IMR-90 (cell line): ENCODE results near the gene NSF. TPM values are rescaled to one million over a fixed set of nuclear protein-coding genes. Genes with fewer than 3 reads are reported as not detected.

Experiments used
- ATAC-seq: fragments of 200-7000 bp; cut with Tn5 transposase; 2 replicates; pipeline ENCODE4 v1.9.1; 2020; ENCODE audit warnings: low read depth, mild to moderate bottlenecking, moderate library complexity
- BruUV-seq: library from RNA; stranded (reverse); fragments of 400-500 nt; replicated peaks from 2 replicates; lab custom pipeline; 2021; lab: Mats Ljungman, UMichigan
- CTCF ChIA-PET: fragments of 300-600 bp; formaldehyde crosslinking; extraction: SDS; loops from one replicate; lab custom pipeline; 2021; ENCODE audit warnings: antibody characterized with exemption; lab: Yijun Ruan, JAX
- POLR2A ChIA-PET: fragments of 300-600 bp; sonication (Branson Sonifier 250); formaldehyde crosslinking; loops from one replicate; lab custom pipeline; 2022; ENCODE audit warnings: antibody characterized with exemption; ENCODE audit not compliant: unreplicated experiment; lab: Charles Lee
- DNase-seq: peaks from one replicate; pipeline ENCODE4 v3.0.0; 2013
- H2AFZ ChIP-seq: replicated peaks from 2 replicates; pipeline ENCODE3; 2013; ENCODE audit warnings: low read length, mild to moderate bottlenecking; ENCODE audit not compliant: poor library complexity
- H2AK5ac ChIP-seq: 2 replicates; pipeline ENCODE4 v1.6.1; 2013; ENCODE audit warnings: low read depth, low read length, inconsistent platforms
- H2AK9ac ChIP-seq: replicated peaks from 2 replicates; pipeline ENCODE3; 2013; ENCODE audit warnings: mild to moderate bottlenecking, low read depth, low read length, moderate library complexity; ENCODE audit not compliant: poor library complexity
- H2BK120ac ChIP-seq: 2 replicates; pipeline ENCODE4 v1.6.1; 2013; ENCODE audit warnings: low read depth, low read length, inconsistent platforms
- H2BK15ac ChIP-seq: 3 replicates; pipeline ENCODE4 v1.6.1; 2013; ENCODE audit warnings: low read depth, low read length, inconsistent platforms
- H2BK20ac ChIP-seq: 2 replicates; pipeline ENCODE4 v1.6.1; 2013; ENCODE audit warnings: low read depth, mild to moderate bottlenecking, inconsistent platforms, low read length, moderate library complexity
- H2BK5ac ChIP-seq: 2 replicates; pipeline ENCODE4 v1.6.1; 2013; ENCODE audit warnings: mild to moderate bottlenecking, low read depth, low read length, inconsistent platforms; ENCODE audit not compliant: poor library complexity, severe bottlenecking
- H3K14ac ChIP-seq: replicated peaks from 2 replicates; pipeline ENCODE4 v1.6.1; 2013; ENCODE audit warnings: low read depth, low read length, inconsistent platforms
- H3K18ac ChIP-seq: 2 replicates; pipeline ENCODE4 v1.6.1; 2013; ENCODE audit warnings: low read depth, low read length, control low read depth
- H3K23ac ChIP-seq: 2 replicates; pipeline ENCODE4 v1.6.1; 2013; ENCODE audit warnings: low read depth, low read length, inconsistent platforms
- H3K27ac ChIP-seq: 2 replicates; pipeline ENCODE4 v1.5.1; 2013; ENCODE audit warnings: mild to moderate bottlenecking, control low read depth, low read length; ENCODE audit not compliant: insufficient read depth
- H3K27me3 ChIP-seq: 2 replicates; pipeline ENCODE4 v1.6.1; 2013; ENCODE audit warnings: low read length; ENCODE audit not compliant: control insufficient read depth, insufficient read depth
- H3K36me3 ChIP-seq: 2 replicates; pipeline ENCODE4 v1.6.1; 2013; ENCODE audit warnings: low read length, mixed read lengths; ENCODE audit not compliant: control insufficient read depth, insufficient read depth
- H3K4ac ChIP-seq: 2 replicates; pipeline ENCODE4 v1.6.1; 2013; ENCODE audit warnings: low read depth, low read length, inconsistent platforms
- H3K4me1 ChIP-seq: 2 replicates; pipeline ENCODE4 v1.6.1; 2013; ENCODE audit warnings: low read length, mixed read lengths; ENCODE audit not compliant: control insufficient read depth, insufficient read depth
- H3K4me2 ChIP-seq: 2 replicates; pipeline ENCODE4 v1.6.1; 2013; ENCODE audit warnings: low read depth, mild to moderate bottlenecking, control low read depth, low read length, moderate library complexity
- H3K4me3 ChIP-seq: 2 replicates; pipeline ENCODE4 v1.5.1; 2013; ENCODE audit warnings: low read depth, mild to moderate bottlenecking, control low read depth, low read length, moderate library complexity; ENCODE audit not compliant: insufficient read depth
- H3K56ac ChIP-seq: 2 replicates; pipeline ENCODE4 v1.6.1; 2013; ENCODE audit warnings: low read length, inconsistent platforms; ENCODE audit not compliant: insufficient read depth; ENCODE audit errors: extremely low read depth
- H3K79me1 ChIP-seq, 2 experiments: 2 replicates each; pipeline ENCODE4 v1.6.1; 2013; ENCODE audit warnings: low read length in 2 of 2, inconsistent platforms in 1 of 2, low read depth in 1 of 2
- H3K9ac ChIP-seq: 2 replicates; pipeline ENCODE4 v1.6.1; 2013; ENCODE audit warnings: low read depth, low read length, control low read depth
- H3K9me1 ChIP-seq: 2 replicates; pipeline ENCODE4 v1.6.1; 2013; ENCODE audit warnings: low read length, inconsistent platforms; ENCODE audit not compliant: insufficient read depth
- H3K9me3 ChIP-seq: 2 replicates; pipeline ENCODE4 v1.6.1; 2013; ENCODE audit warnings: low read length; ENCODE audit not compliant: control insufficient read depth, insufficient read depth
- H4K20me1 ChIP-seq: 2 replicates; pipeline ENCODE4 v1.6.1; 2013; ENCODE audit warnings: low read length, inconsistent platforms; ENCODE audit not compliant: insufficient read depth
- H4K5ac ChIP-seq: 2 replicates; pipeline ENCODE4 v1.6.1; 2013; ENCODE audit warnings: mild to moderate bottlenecking, low read depth, low read length, control low read depth
- H4K8ac ChIP-seq, 2 experiments: 2 replicates each; pipeline ENCODE4 v1.6.1; 2013; ENCODE audit warnings: low read depth in 2 of 2, low read length in 2 of 2, control low read depth in 1 of 2, inconsistent platforms in 1 of 2
- H4K91ac ChIP-seq: 2 replicates; pipeline ENCODE4 v1.6.1; 2013; ENCODE audit warnings: low read depth, low read length, inconsistent platforms; ENCODE audit not compliant: insufficient read depth
- BHLHE40 ChIP-seq: fragments of 150-350 bp; IDR thresholded peaks from 2 replicates; pipeline ENCODE4 v1.6.1; 2016; ENCODE audit warnings: mild to moderate bottlenecking, low read depth, low read length
- NFE2L2 ChIP-seq: fragments of 150-350 bp; IDR thresholded peaks from 2 replicates; pipeline ENCODE4 v1.6.1; 2016; ENCODE audit warnings: low read depth, mild to moderate bottlenecking, low read length
- RCOR1 ChIP-seq: IDR thresholded peaks from 2 replicates; pipeline ENCODE4 v1.6.1; 2012; ENCODE audit warnings: mild to moderate bottlenecking, low read length, improper control_type of control experiment; ENCODE audit not compliant: insufficient replicate concordance
- RFX5 ChIP-seq: IDR thresholded peaks from 2 replicates; pipeline ENCODE4 v1.8.0; 2012; ENCODE audit warnings: low read depth, mild to moderate bottlenecking, low read length, moderate library complexity
- WGBS, 2 experiments: methylation state at CpG; one replicate each; pipeline versions ENCODE4 v1.1.5 to v1.1.7; 2013; ENCODE audit warnings: missing lambda C conversion rate in 2 of 2; ENCODE audit not compliant: insufficient read length in 1 of 2; ENCODE audit errors: extremely low coverage in 2 of 2; 5-methylcytosine and 5-hydroxymethylcytosine counted together
- dilution Hi-C: fragments of 300-500 bp; cut with HindIII; formaldehyde crosslinking; loops from one replicate; pipeline ENCODE4 v1.14.3; 2018; ENCODE audit warnings: low sequenced_read_pairs; ENCODE audit not compliant: unreplicated experiment
- in situ Hi-C: fragments of 300-500 bp; cut with MboI; formaldehyde crosslinking; loops from 3 replicates; pipeline ENCODE4 v1.14.3; 2019; ENCODE audit warnings: low sequenced_read_pairs, inconsistent platforms, mixed read lengths
- intact Hi-C: fragments of 100-400 bp; cut with micrococcal nuclease; formaldehyde crosslinking; loops from 2 replicates; pipeline ENCODE4 v1.10.0; 2022
- polyA plus RNA-seq, 3 experiments: library from polyadenylated mRNA; depleted of rRNA; stranded (reverse); fragments of >200 nt; gene quantifications; 2 replicates each; pipeline ENCODE4 v1.2.3, GENCODE V29; 2012; ENCODE audit warnings: low replicate concordance in 1 of 3
- total RNA-seq: library from RNA; depleted of rRNA; stranded (reverse); fragments of >200 nt; gene quantifications from 2 replicates; pipeline ENCODE4 v1.2.3, GENCODE V29; 2012

NSF gene
- total and polyA plus RNA-seq, 2 of the 4 experiments (the other 2 are of a cell fraction): 38.9 to 110 TPM

- Histone ChIP-seq H3K18ac (no peak overlapping the region), H4K8ac (peak overlapping the region in 1 of 2 experiments; percentile 75; a peak in 1 of 4 replicates), H3K4me1 (no peaks in the 10 kb centered on the region; the same call in none of the 2 replicates), H3K56ac (no peak overlapping the region), H2BK20ac (no peak overlapping the region), H3K27me3 (no peaks in the 10 kb centered on the region; the same call in 1 of the 2 replicates), H3K27ac (no peak overlapping the region), H3K36me3 (no peaks in the 10 kb centered on the region), H2BK120ac (no peak overlapping the region), H2AK9ac (no peak overlapping the region), H3K14ac (no peak overlapping the region), H2AFZ (peak overlapping the region; percentile 94), H4K20me1 (no peaks in the 10 kb centered on the region), H4K5ac (no peak overlapping the region), H3K9me3 (no peaks in the 10 kb centered on the region), H3K23ac (no peak overlapping the region), H3K4me2 (no peak overlapping the region), H4K91ac (0 out of 2 replicates have a peak overlapping the region, but pooled peaks have one; percentile 55), H3K79me1 (0 out of 4 replicates have a peak, but pooled peaks cover 0 to 5% of the 10 kb centered on the region in 2 experiments), H2BK15ac (0 out of 3 replicates have a peak overlapping the region, but pooled peaks have one; percentile 26), H2AK5ac (no peak overlapping the region; the same call in 1 of the 2 replicates), H3K4ac (no peak overlapping the region), H3K9me1 (peaks cover 7% of the 10 kb centered on the region; the same call in 1 of the 2 replicates), H3K9ac (no peak overlapping the region), H2BK5ac (no peak overlapping the region), H3K4me3 (no peak overlapping the region)
- POLR2A ChIA-PET: no interaction called here
- ATAC-seq (no peak), DNase-seq (no peak)
- no peak for TF ChIP-seq BHLHE40
- no peak for TF ChIP-seq NFE2L2
- no peak for TF ChIP-seq RCOR1
- no peak for TF ChIP-seq RFX5
- intact Hi-C loops: loop anchor here (5.0 kb wide), 1 partner anchor 45 kb away; the partner anchor contains the start of gene WNT3
- 16% methylated on average over 7 of the region's 16 CpGs; no CpG with 5 or more reads in 1 of the 2 experiments for WGBS, 2 experiments
- no TSS peak for BruUV-seq
- in situ Hi-C loops: no loop called here
- dilution Hi-C loops: no loop called here
- CTCF ChIA-PET: no interaction called here
Measured at GRCh38 chr17:46772475-46773220, 182.2 kb downstream of the NSF start.
